Measurements from ENCODE around the gene SNX11.

DNA sequence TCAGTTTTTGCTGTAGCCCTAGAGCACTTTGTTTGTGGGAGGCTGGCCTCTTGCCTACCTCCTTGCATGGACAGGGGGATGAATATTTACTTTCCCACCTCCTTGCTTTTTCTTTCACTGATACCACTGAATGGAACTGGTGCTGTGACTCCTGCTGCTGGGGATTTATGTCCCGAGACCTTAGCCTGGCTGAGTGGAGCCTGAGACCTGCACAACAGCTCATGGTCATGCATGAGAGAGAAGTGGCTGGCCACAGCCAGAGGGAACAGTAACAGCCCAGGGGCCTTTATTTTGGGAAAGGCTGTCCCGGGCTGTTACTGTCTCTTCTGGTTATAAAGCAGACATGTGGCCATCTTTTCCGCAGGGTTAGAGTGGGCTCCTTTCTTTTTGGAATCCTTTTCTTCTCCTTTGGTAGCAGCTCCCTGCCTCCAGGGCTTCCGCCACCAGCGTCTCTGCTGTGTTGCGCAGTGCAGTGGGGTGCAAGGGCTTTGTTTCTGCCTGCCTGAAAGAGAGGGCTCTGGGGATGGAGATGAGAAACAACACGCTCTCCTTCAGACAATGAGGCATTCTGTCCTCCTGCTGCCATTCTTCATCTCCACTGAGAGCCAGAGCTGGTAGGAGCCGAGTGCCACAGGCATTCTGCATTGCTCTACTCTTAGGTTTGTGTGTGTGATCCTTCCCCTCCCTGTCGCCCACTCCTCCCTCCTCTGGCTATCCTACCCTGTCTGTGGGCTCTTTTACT lies 14.5 kb downstream of the SNX11 start:
- TF ChIP-seq CTCF (IDR thresholded peaks at IDR 0.05): no peak
- no peak for TF ChIP-seq EP300 (IDR thresholded peaks at IDR 0.05)
- no peak for TF ChIP-seq POLR2A (IDR thresholded peaks at IDR 0.05)

All from suprapubic skin (tissue), 3 donors.